ENCODE data around the gene MTM1. TPM values are rescaled to one million over a fixed set of nuclear protein-coding genes. Genes with fewer than 3 reads are reported as not detected.
A peak's percentile ranks its signal among the peaks of the same experiment; 100 is the strongest.

The MTM1 gene
- total RNA-seq, 6 experiments from 2014 or later = 8.1 to 12.2 (median 10.0) TPM

DNA sequence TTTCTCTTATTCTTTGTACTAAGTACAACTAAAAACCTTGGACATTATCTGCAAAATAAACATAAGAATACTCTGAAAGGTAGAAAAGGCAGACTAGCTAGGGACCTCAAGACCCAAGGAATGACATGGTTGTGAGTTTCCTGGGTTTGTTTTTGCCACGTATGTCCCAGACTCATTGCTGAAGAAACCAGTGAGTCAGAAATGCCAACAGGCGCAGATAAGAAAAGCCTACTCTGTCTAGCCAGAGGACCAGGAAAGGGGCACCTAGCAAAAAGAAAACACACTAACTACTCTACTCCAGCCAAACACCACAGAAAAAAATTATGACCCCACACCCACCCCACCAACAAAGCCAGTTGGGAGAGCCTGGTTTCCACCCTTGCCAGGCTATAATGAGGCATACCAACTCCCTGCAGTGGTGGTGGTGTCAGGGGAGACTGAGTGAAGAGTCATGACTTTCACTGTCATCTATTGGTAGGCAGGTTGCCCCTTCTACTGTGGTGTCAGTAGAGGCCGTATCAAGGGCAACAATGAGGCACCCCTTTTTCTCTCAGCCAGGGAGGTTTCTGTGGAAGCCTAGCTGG lies 135.7 kb downstream of the MTM1 start:
- Mint-ChIP-seq H3K4me3 (no peak overlapping the region), H3K36me3 (ENCODE audit: low read depth) (peaks cover 12% of the 10 kb centered on the region; the same call in 1 of the 2 replicates), H3K27me3 (ENCODE audit: insufficient read depth) (no peaks in the 10 kb centered on the region; the same call in 1 of the 2 replicates), H3K27ac (peak overlapping the region; percentile 69), H3K4me1 (ENCODE audit: low read depth) (peaks cover 22% of the 10 kb centered on the region), H3K9me3 (no peaks in the 10 kb centered on the region)
- no peak for TF ChIP-seq CTCF (IDR thresholded peaks at IDR 0.05)
- DNase-seq = peak; percentile 53

GRCh38 chrX:150712619-150713018 lies 144.2 kb downstream of the MTM1 start:
- no peaks in the 10 kb centered on the region for H3K4me1 Mint-ChIP-seq (ENCODE audit: low read depth)
- no peaks in the 10 kb centered on the region for H3K9me3 Mint-ChIP-seq
- no peak for TF ChIP-seq CTCF (IDR thresholded peaks at IDR 0.05)
- no peak for DNase-seq
- H3K27ac Mint-ChIP-seq = no peak overlapping the region
- no peaks in the 10 kb centered on the region for H3K36me3 Mint-ChIP-seq (ENCODE audit: low read depth)
- H3K4me3 Mint-ChIP-seq = no peak overlapping the region
- no peaks in the 10 kb centered on the region; the same call in 1 of the 2 replicates for H3K27me3 Mint-ChIP-seq (ENCODE audit: insufficient read depth)

- TF ChIP-seq CTCF (IDR thresholded peaks at IDR 0.05) = no peak
- no peaks in the 10 kb centered on the region for H3K4me1 Mint-ChIP-seq (ENCODE audit: low read depth)
- no peaks in the 10 kb centered on the region for H3K36me3 Mint-ChIP-seq (ENCODE audit: low read depth)
- H3K27ac Mint-ChIP-seq = no peak overlapping the region
- no peak overlapping the region for H3K4me3 Mint-ChIP-seq
- no peaks in the 10 kb centered on the region; the same call in 1 of the 2 replicates for H3K27me3 Mint-ChIP-seq (ENCODE audit: insufficient read depth)
- no peak for DNase-seq
- H3K9me3 Mint-ChIP-seq = no peaks in the 10 kb centered on the region
These were observed 146.8 kb downstream of the MTM1 start for GRCh38 chrX:150715184-150715583.

DNA sequence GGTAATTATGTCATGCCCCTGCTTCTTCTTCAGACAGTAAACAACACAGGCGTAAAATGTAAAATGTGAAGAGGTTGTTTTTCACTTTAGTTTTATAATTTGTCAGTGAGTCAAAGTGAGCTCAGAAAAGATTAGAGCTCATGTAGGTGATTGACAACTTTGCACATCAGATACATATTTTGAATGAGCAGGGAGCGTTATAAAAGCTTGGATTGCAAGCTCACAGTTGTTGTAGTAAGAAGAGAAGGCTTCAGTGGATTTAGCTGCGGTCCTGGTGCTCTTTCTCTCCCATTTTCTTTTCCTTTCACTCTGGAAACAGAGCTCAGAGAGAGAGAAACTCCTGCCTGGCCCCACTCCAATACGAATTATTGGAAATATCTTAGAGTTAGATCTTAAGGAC lies 151.2 kb downstream of the MTM1 start:
- Mint-ChIP-seq H3K4me3 (no peak overlapping the region), H3K36me3 (ENCODE audit: low read depth) (no peaks in the 10 kb centered on the region; the same call in 1 of the 2 replicates), H3K27me3 (ENCODE audit: insufficient read depth) (no peaks in the 10 kb centered on the region; the same call in 1 of the 2 replicates), H3K27ac (no peak overlapping the region), H3K4me1 (ENCODE audit: low read depth) (no peaks in the 10 kb centered on the region), H3K9me3 (no peaks in the 10 kb centered on the region)
- TF ChIP-seq CTCF (IDR thresholded peaks at IDR 0.05) = no peak
- DNase-seq = no peak

Other genes with a start within 250 kb of the MTM1 start
- gene MAMLD1, start 205.3 kb upstream of the MTM1 start, total RNA-seq (2021; fragmentation: NEBNext Ultra II Directional; extraction: Animal tissue kit (Norgen Biotek cat#: 25700)) = 1 to 10 TPM; 4.0 to 5.3 (median 4.7) TPM
- gene MTMR1, start 124.8 kb downstream of the MTM1 start, total RNA-seq (2021; fragmentation: NEBNext Ultra II Directional; extraction: Animal tissue kit (Norgen Biotek cat#: 25700)) = 10 to 100 TPM in 5 of 6 experiments, 1 to 10 TPM in 1; 9.0 to 20.6 (median 20.2) TPM